Mucosa of descending colon (tissue), 3 donors: Measurements from ENCODE around the gene WIPI1. TPM values are rescaled to one million over a fixed set of nuclear protein-coding genes. Genes with fewer than 3 reads are reported as not detected.

Source experiments
- ATAC-seq: fragments of 200-7000 bp; cut with Tn5 transposase; one replicate; pipeline ENCODE4 v1.9.1; 2020; ENCODE audit warnings: mild to moderate bottlenecking, moderate library complexity
- DNase-seq, 3 donors: peaks; one replicate each; pipeline ENCODE4 v3.0.0-alpha.2; 2020
- H3K36me3 ChIP-seq: fragments of 200-600 bp; one replicate; pipeline ENCODE4 v1.8.0; 2021; ENCODE audit warnings: low read depth, mild to moderate bottlenecking
- H3K4me1 ChIP-seq: fragments of 200-600 bp; one replicate; pipeline ENCODE4 v1.8.0; 2021; ENCODE audit warnings: low read depth, mild to moderate bottlenecking
- H3K4me3 ChIP-seq: fragments of 200-600 bp; one replicate; pipeline ENCODE4 v1.8.0; 2021; ENCODE audit warnings: mild to moderate bottlenecking
- H3K9me3 ChIP-seq: fragments of 200-600 bp; one replicate; pipeline ENCODE4 v1.8.0; 2021; ENCODE audit warnings: mild to moderate bottlenecking
- CTCF ChIP-seq: fragments of 200-600 bp; IDR thresholded peaks from one replicate; pipeline ENCODE4 v1.8.0; 2022; ENCODE audit warnings: antibody characterized with exemption, mild to moderate bottlenecking
- intact Hi-C, 2 donors: fragments of 100-400 bp; cut with DNase I in 1 of 2; cut with micrococcal nuclease in 1 of 2; formaldehyde crosslinking; loops; one replicate each; pipeline versions ENCODE4 v1.11.0 to v1.11.1; 2022; cut with DNase I, micrococcal nuclease
- total RNA-seq, 3 donors: library from RNA; stranded (reverse); fragmentation: NEBNext Ultra II Directional in 2 of 3; extraction: Animal tissue kit (Norgen Biotek cat#: 25700) in 2 of 3; gene quantifications; one replicate each; pipeline versions ENCODE4 v1.2.1 to v1.2.4, GENCODE V29; 2021 to 2023
- donor health status: DM: no; HTN: no; CAD: no; lungs with moderate emphysema.
- donor health status: DM: no; HTN: no; CAD: no.
- donor health status: DM: no; HTN: yes; CAD: no.

Gene WIPI1
- total RNA-seq, 3 donors from 2014 or later = 56.0 to 99.3 (median 99.0) TPM

GRCh38 chr17:68463211-68464019 is 6.1 kb upstream of the WIPI1 start:
- Histone ChIP-seq H3K9me3 (no peaks in the 10 kb centered on the region), H3K36me3 (no peaks in the 10 kb centered on the region), H3K4me3 (no peak overlapping the region), H3K4me1 (peaks cover 1% of the 10 kb centered on the region)
- DNase-seq = no peak
- intact Hi-C loops = loop anchor here (5.0 to 10.0 kb wide), 2 partner anchors 199 to 201 kb away; no protein-coding TSS in a partner anchor
- ATAC-seq = no peak
- TF ChIP-seq CTCF = no peak

DNA sequence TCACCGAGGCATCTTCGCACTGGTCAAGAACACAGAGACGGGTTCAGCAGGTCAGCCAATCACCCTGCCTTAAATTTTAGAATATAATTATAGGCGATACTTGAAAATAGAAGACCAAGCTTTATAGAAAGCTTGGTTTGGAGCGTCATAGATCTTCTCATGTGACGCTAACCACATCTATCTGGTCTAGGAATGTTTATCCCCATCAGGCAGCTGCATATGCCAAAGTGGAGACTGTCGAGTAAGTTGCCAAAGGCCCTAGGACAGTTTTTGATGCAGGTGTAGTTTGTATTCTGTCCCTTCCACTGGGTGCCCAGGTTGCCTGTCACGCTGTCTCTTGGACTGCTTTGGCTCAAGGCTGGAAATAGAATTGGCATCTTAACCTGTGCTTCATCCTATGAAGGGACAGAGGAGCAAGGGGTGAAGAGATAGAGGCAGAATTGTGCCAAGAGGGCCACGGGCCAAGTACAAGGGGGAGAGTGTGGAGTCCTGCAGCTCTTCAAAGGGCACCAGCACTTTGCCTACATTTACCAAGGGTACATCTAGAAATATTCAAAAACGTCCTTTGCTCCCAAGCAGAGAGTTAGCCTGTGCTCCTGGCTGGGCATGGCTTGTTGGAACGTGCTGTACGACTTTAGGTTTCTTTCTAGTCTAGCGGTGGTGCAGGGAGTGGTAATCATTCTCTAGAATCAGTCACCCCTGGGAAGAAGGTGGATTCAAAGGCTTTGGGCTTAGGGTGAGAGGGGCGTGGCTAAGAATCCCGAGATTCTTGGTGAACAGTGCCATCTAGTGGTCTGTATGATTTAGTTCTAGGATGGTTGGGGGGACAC is 5.3 kb upstream of the WIPI1 start:
- Histone ChIP-seq H3K4me3 (no peak overlapping the region), H3K9me3 (no peaks in the 10 kb centered on the region), H3K36me3 (no peaks in the 10 kb centered on the region), H3K4me1 (peaks cover 6% of the 10 kb centered on the region)
- DNase-seq (peak in 1 of 3 donors; percentile 81), ATAC-seq (peak; percentile 92)
- intact Hi-C loops = loop anchor here (5.0 to 10.0 kb wide), 2 partner anchors 198 to 200 kb away; no protein-coding TSS in a partner anchor
- peak; percentile 36 for TF ChIP-seq CTCF

DNA sequence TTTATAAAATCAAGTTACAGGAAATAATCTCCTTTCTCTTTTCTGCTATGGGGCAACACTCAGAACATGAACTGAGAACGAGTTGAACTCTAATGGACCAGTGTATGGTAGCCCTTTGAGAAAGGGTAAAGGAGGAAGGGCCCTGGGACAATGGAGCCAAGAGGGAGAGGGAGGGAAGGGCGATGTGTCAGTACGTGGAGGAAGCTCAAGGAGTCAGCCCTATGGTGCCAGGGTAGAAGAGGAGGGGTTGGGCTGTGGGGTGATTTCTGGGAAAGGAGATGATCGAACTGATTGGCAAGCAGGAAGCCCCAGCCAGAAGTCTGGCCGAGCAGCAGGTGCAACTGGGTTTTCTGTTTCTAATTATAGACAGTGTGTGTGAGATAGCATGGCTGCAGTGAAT is 4.3 kb upstream of the WIPI1 start:
- H3K36me3 ChIP-seq = no peaks in the 10 kb centered on the region

DNA sequence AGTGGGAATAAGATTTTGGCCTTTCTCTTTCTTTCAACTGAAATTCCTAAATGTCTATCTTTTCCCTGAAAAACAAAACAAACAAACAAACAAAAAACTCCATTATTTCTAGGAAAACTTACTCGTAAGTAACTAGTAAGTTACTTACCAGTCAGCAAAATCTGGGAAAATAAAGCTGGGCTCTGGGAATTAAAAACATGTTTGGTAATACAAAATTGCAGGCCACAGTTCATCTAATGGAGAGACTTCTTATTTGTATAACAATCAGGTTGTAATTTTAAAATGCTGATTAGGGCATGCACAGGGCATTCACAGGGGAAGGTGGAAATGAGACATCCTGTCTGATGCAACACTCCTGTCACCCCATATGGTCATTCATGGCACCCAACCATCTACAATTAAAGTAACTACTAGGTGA is 3.8 kb upstream of the WIPI1 start:
- no peaks in the 10 kb centered on the region for H3K9me3 ChIP-seq
- H3K36me3 ChIP-seq = no peaks in the 10 kb centered on the region
- ATAC-seq (no peak), DNase-seq (no peak)
- no peak overlapping the region for H3K4me3 ChIP-seq
- intact Hi-C loops = loop anchor here (5.0 to 10.0 kb wide), 2 partner anchors 196 to 199 kb away; no protein-coding TSS in a partner anchor
- H3K4me1 ChIP-seq = peaks cover 9% of the 10 kb centered on the region
- TF ChIP-seq CTCF = no peak

More for the DNA sequence above, 4.3 kb upstream of the WIPI1 start:
- Histone ChIP-seq H3K4me1 (peaks cover 6% of the 10 kb centered on the region), H3K9me3 (no peaks in the 10 kb centered on the region), H3K4me3 (no peak overlapping the region)
- DNase-seq = no peak
- intact Hi-C loops = loop anchor here (5.0 to 10.0 kb wide), 2 partner anchors 197 to 199 kb away; no protein-coding TSS in a partner anchor
- TF ChIP-seq CTCF = no peak
- ATAC-seq = no peak

GRCh38 chr17:68460715-68461114 is 3.4 kb upstream of the WIPI1 start:
- DNase-seq (peak in 1 of 3 donors; percentile 38), ATAC-seq (no peak)
- no peaks in the 10 kb centered on the region for H3K36me3 ChIP-seq
- H3K4me1 ChIP-seq = peaks cover 13% of the 10 kb centered on the region
- no peak for TF ChIP-seq CTCF
- no peak overlapping the region for H3K4me3 ChIP-seq
- intact Hi-C loops = loop anchor here (5.0 to 10.0 kb wide), 2 partner anchors 196 to 198 kb away; no protein-coding TSS in a partner anchor
- H3K9me3 ChIP-seq = no peaks in the 10 kb centered on the region
